ENCODE data around the gene RNF167.

DNA sequence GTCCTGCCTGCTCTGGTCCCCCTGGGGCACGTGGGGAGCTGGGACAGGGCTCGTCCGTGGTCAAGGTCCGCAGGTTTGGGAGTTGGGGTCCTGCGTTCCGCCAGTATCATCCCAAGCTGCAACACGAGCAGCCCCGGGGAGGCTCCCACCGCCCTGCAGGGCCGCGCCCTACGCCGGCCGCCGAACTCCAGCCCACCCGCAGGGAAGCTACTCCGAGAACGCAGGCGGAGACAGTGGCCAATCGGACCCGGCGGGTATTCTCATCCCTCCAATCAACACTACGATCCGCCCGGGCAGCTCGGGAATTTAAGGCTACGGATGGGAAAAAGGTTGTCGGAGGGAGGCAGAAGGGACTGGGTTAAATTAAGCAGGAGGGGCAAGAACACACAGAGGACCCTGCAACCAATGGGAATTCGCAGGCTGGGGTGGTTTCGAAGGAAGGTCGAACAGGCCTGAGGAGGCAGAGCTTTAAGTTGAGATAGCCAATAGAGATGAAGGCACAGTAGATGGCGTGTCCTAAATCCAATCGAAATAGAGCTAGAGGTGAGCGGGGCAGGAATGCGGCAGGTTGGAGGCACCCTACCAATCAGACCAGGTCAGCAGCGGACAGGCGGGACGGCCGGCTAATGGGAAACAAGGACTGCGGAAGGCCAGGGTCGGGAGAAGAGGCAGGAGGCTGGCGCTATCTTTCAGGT, 26.9 kb downstream of the RNF167 start:
- TF ChIP-seq, protein P1, sequence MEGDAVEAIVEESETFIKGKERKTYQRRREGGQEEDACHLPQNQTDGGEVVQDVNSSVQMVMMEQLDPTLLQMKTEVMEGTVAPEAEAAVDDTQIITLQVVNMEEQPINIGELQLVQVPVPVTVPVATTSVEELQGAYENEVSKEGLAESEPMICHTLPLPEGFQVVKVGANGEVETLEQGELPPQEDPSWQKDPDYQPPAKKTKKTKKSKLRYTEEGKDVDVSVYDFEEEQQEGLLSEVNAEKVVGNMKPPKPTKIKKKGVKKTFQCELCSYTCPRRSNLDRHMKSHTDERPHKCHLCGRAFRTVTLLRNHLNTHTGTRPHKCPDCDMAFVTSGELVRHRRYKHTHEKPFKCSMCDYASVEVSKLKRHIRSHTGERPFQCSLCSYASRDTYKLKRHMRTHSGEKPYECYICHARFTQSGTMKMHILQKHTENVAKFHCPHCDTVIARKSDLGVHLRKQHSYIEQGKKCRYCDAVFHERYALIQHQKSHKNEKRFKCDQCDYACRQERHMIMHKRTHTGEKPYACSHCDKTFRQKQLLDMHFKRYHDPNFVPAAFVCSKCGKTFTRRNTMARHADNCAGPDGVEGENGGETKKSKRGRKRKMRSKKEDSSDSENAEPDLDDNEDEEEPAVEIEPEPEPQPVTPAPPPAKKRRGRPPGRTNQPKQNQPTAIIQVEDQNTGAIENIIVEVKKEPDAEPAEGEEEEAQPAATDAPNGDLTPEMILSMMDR (IDR thresholded peaks at IDR 0.05; ENCODE audit: low read depth, low read length), result no peak
- peak; percentile 21 for TF ChIP-seq POLR2A (IDR thresholded peaks at IDR 0.05; ENCODE audit: extremely low read depth, insufficient read length)
